ENCODE data around the gene TRIM32.
"Not testable (repeated sequence)": the region's sequence is repeated elsewhere in the genome, so short reads cannot be mapped to it uniquely, and the experiment has no call there.

Gene TRIM32

GRCh38 chr9:116674210-116674980 lies 12.7 kb upstream of the TRIM32 start:
- no peak for DNase-seq

GRCh38 chr9:116683535-116683934 lies 3.6 kb upstream of the TRIM32 start:
- no peak for DNase-seq

- DNase-seq: no peak
Observed at GRCh38 chr9:116685166-116685565, 1.9 kb upstream of the TRIM32 start.

GRCh38 chr9:116686135-116686534 lies 970 bp upstream of the TRIM32 start:
- DNase-seq: no peak

GRCh38 chr9:116686693-116687073 lies 422 bp upstream of the TRIM32 start:
- DNase-seq: no peak

GRCh38 chr9:116687754-116688135 lies 640 bp downstream of the TRIM32 start:
- no peak for DNase-seq

GRCh38 chr9:116688806-116689485 lies 1.8 kb downstream of the TRIM32 start:
- no peak for DNase-seq

GRCh38 chr9:116689486-116690032 lies 2.5 kb downstream of the TRIM32 start:
- DNase-seq: no peak

GRCh38 chr9:116690805-116691204 lies 3.7 kb downstream of the TRIM32 start:
- DNase-seq: not testable (repeated sequence)

GRCh38 chr9:116691607-116692006 lies 4.5 kb downstream of the TRIM32 start:
- DNase-seq: no peak

GRCh38 chr9:116692616-116693015 lies 5.5 kb downstream of the TRIM32 start:
- DNase-seq: no peak

- DNase-seq: no peak
Observed at GRCh38 chr9:116693233-116693731, 6.2 kb downstream of the TRIM32 start.

- DNase-seq: no peak
Observed at GRCh38 chr9:116694785-116695291, 7.7 kb downstream of the TRIM32 start.

GRCh38 chr9:116695438-116695837 lies 8.3 kb downstream of the TRIM32 start:
- no peak for DNase-seq

- DNase-seq: no peak
Observed at GRCh38 chr9:116697362-116697761, 10.3 kb downstream of the TRIM32 start.

GRCh38 chr9:116697887-116698286 lies 10.8 kb downstream of the TRIM32 start:
- DNase-seq: no peak

GRCh38 chr9:116700279-116700678 lies 13.2 kb downstream of the TRIM32 start:
- no peak for DNase-seq

- no peak for DNase-seq
Observed at GRCh38 chr9:116700882-116701865, 14.1 kb downstream of the TRIM32 start.

GRCh38 chr9:116701940-116702642 lies 15.0 kb downstream of the TRIM32 start:
- no peak for DNase-seq

- DNase-seq: no peak
Observed at GRCh38 chr9:116703634-116704033, 16.5 kb downstream of the TRIM32 start.

- no peak for DNase-seq
Observed at GRCh38 chr9:116704470-116704869, 17.4 kb downstream of the TRIM32 start.

- no peak for DNase-seq
Observed at GRCh38 chr9:116705531-116705930, 18.4 kb downstream of the TRIM32 start.
